Stimulated activated CD8-positive, alpha-beta memory T cell treated with anti-CD3 and anti-CD28 coated beads, Interleukin-12 subunit alpha, Interleukin-12 subunit beta, amount 100 ng/mL, for 4 hours (primary cell): ENCODE measurements around the gene OR10G8.

Experiments used
- DNase-seq: peaks from one replicate; pipeline ENCODE4 v3.0.0-alpha.2; 2020; ENCODE audit warnings: low read depth

The OR10G8 gene

GRCh38 chr11:124078591-124078990 lies 52.0 kb downstream of the OR10G8 start:
- no peak for DNase-seq

GRCh38 chr11:124079631-124080326 lies 53.2 kb downstream of the OR10G8 start:
- DNase-seq, result no peak
